A549 (cell line): ENCODE measurements around the gene SPAG6. TPM values are rescaled to one million over a fixed set of nuclear protein-coding genes. Genes with fewer than 3 reads are reported as not detected.

Experiments used
- ATAC-seq, 2 experiments: fragments of 200-7000 bp in 1 of 2; fragments of >200 bp in 1 of 2; cut with Nextera tagmentation in 1 of 2; cut with Tn5 transposase in 1 of 2; 3 replicates each; pipeline versions ENCODE4 v1.8.0 to v1.9.1; 2018 to 2020; ENCODE audit warnings: mild to moderate bottlenecking in 1 of 2, moderate library complexity in 1 of 2
- CTCF ChIA-PET: fragments of 300-600 bp; sonication (Branson Sonifier 250); formaldehyde crosslinking; extraction: SDS; loops from one replicate; lab custom pipeline; 2021; ENCODE audit warnings: antibody characterized with exemption, inconsistent platforms; lab: Yijun Ruan, JAX
- POLR2A ChIA-PET: fragments of 350-600 bp; formaldehyde crosslinking; extraction: SDS; loops from one replicate; lab custom pipeline; 2021; ENCODE audit warnings: antibody characterized with exemption, inconsistent platforms; lab: Yijun Ruan, JAX
- DNase-seq, 2 experiments: peaks; one replicate each; pipeline versions ENCODE4 v3.0.0 to v3.0.0-alpha.2; 2011 to 2016; ENCODE audit warnings: low read depth in 1 of 2, low spot score in 1 of 2
- FAIRE-seq: peaks from 2 replicates; lab custom pipeline; 2011; peaks lifted over from hg19 to GRCh38; lab: Jason Lieb, UNC
- H3K27ac ChIP-seq, 2 experiments: fragments of >200 bp; sonication (Bioruptor Twin); formaldehyde crosslinking; 3 replicates each; pipeline ENCODE4 v1.5.1; 2016 to 2017
- H3K4me1 ChIP-seq: fragments of >200 bp; sonication (Bioruptor Twin); formaldehyde crosslinking; 3 replicates; pipeline ENCODE4 v1.6.1; 2016
- H3K4me2 ChIP-seq: fragments of >200 bp; sonication (Bioruptor Twin); formaldehyde crosslinking; 3 replicates; pipeline ENCODE4 v1.6.1; 2016
- H3K4me3 ChIP-seq: fragments of >200 bp; sonication (Bioruptor Twin); formaldehyde crosslinking; 3 replicates; pipeline ENCODE4 v1.5.1; 2016
- H3K9me3 ChIP-seq: fragments of >200 bp; sonication (Bioruptor Twin); formaldehyde crosslinking; 3 replicates; pipeline ENCODE4 v1.6.1; 2016
- BCL3 ChIP-seq: fragments of >200 bp; sonication (Bioruptor Twin); formaldehyde crosslinking; IDR thresholded peaks from 3 replicates; pipeline ENCODE4 v1.6.1; 2016
- CBX2 ChIP-seq: fragments of 200-600 bp; sonication (generic); IDR thresholded peaks from 2 replicates; pipeline ENCODE4 v1.6.1; 2016; ENCODE audit warnings: low read depth, mild to moderate bottlenecking, borderline replicate concordance
- CEBPB ChIP-seq, 2 experiments: fragments of >200 bp in 1 of 2; sonication (Bioruptor Twin) in 1 of 2; formaldehyde crosslinking in 1 of 2; IDR thresholded peaks; 2 replicates each; pipeline ENCODE4 v1.6.1; 2012 to 2016
- CHD4 ChIP-seq: fragments of 200-600 bp; sonication (generic); IDR thresholded peaks from 2 replicates; pipeline ENCODE4 v1.6.1; 2016; ENCODE audit warnings: antibody characterized with exemption, mild to moderate bottlenecking, borderline replicate concordance
- E2F6 ChIP-seq: IDR thresholded peaks from 2 replicates; pipeline ENCODE4 v1.6.1; 2012; ENCODE audit warnings: low read depth, borderline replicate concordance
- EHF ChIP-seq: fragments of 250-450 bp; sonication (Bioruptor Pico); IDR thresholded peaks from 2 replicates; pipeline ENCODE4 v1.5.0; 2020; ENCODE audit warnings: mild to moderate bottlenecking
- ELK1 ChIP-seq: fragments of 150-350 bp; IDR thresholded peaks from 2 replicates; pipeline ENCODE4 v1.6.1; 2014; ENCODE audit warnings: low read depth, mild to moderate bottlenecking, low read length
- FOXS1 ChIP-seq: fragments of 250-450 bp; sonication (Bioruptor Pico); IDR thresholded peaks from 2 replicates; pipeline ENCODE4 v1.5.0; 2020; ENCODE audit warnings: mild to moderate bottlenecking, moderate library complexity
- HOXB13 ChIP-seq: fragments of 250-450 bp; sonication (Bioruptor Pico); IDR thresholded peaks from 2 replicates; pipeline ENCODE4 v1.5.0; 2020; ENCODE audit warnings: low read depth, mild to moderate bottlenecking, moderate library complexity
- JUN ChIP-seq, 2 experiments: fragments of >200 bp; sonication (Bioruptor Twin); formaldehyde crosslinking; IDR thresholded peaks; 2 replicates in 1 of 2; 3 replicates in 1 of 2; pipeline ENCODE4 v1.6.1; 2016 to 2017
- JUNB ChIP-seq: fragments of >200 bp; sonication (Bioruptor Twin); formaldehyde crosslinking; IDR thresholded peaks from 2 replicates; pipeline ENCODE4 v1.6.1; 2016
- KDM1A ChIP-seq: fragments of 200-600 bp; sonication (generic); IDR thresholded peaks from 2 replicates; pipeline ENCODE4 v1.6.1; 2016; ENCODE audit warnings: low read depth, mild to moderate bottlenecking
- MYC ChIP-seq: IDR thresholded peaks from 2 replicates; pipeline ENCODE4 v1.6.1; 2012; ENCODE audit warnings: mild to moderate bottlenecking, inconsistent platforms, low read length, improper control_type of control experiment, borderline replicate concordance
- NFE2L2 ChIP-seq: fragments of 150-350 bp; conservative IDR thresholded peaks from 2 replicates; pipeline ENCODE4 v1.6.1; 2014; ENCODE audit warnings: low read length
- NR3C1 ChIP-seq: fragments of >200 bp; sonication (Bioruptor Twin); formaldehyde crosslinking; IDR thresholded peaks from 3 replicates; pipeline ENCODE4 v1.6.1; 2017
- POLR2A ChIP-seq: IDR thresholded peaks from 2 replicates; pipeline ENCODE4 v1.6.1; 2012; ENCODE audit warnings: mild to moderate bottlenecking, low read length
- POLR2AphosphoS2 ChIP-seq: conservative IDR thresholded peaks from 2 replicates; pipeline ENCODE4 v1.6.1; 2012; ENCODE audit warnings: low read length, improper control_type of control experiment, inconsistent platforms
- RARB ChIP-seq: fragments of 250-450 bp; sonication (Bioruptor Pico); IDR thresholded peaks from 2 replicates; pipeline ENCODE4 v1.8.0; 2021; ENCODE audit warnings: mild to moderate bottlenecking, moderate library complexity
- RCOR1 ChIP-seq: fragments of 150-350 bp; IDR thresholded peaks from 2 replicates; pipeline ENCODE4 v1.6.1; 2014; ENCODE audit warnings: antibody characterized with exemption, low read length, low read depth
- REST ChIP-seq: fragments of 200-600 bp; sonication (generic); IDR thresholded peaks from 2 replicates; pipeline ENCODE4 v1.6.1; 2016; ENCODE audit warnings: antibody characterized with exemption, mild to moderate bottlenecking, moderate library complexity
- RFX5 ChIP-seq: fragments of 450-650 bp; IDR thresholded peaks from 2 replicates; pipeline ENCODE4 v1.7.1; 2014; ENCODE audit warnings: antibody characterized with exemption, mild to moderate bottlenecking, moderate library complexity
- SMC3 ChIP-seq: fragments of >200 bp; sonication (Bioruptor Twin); formaldehyde crosslinking; IDR thresholded peaks from 3 replicates; pipeline ENCODE4 v1.6.1; 2018; ENCODE audit warnings: inconsistent platforms
- ZSCAN20 ChIP-seq: fragments of 250-450 bp; sonication (Bioruptor Pico); IDR thresholded peaks from 2 replicates; pipeline ENCODE4 v1.8.0; 2022; ENCODE audit warnings: mild to moderate bottlenecking, moderate library complexity
- WGBS: methylation state at CpG from one replicate; pipeline ENCODE4 v1.1.6; 2017; ENCODE audit errors: missing lambda C conversion rate; 5-methylcytosine and 5-hydroxymethylcytosine counted together
- polyA plus RNA-seq, 4 experiments: library from polyadenylated mRNA; depleted of rRNA in 3 of 4; stranded (reverse); fragments of >200 nt; fragmentation: RNase III in 1 of 4; extraction: RNeasy Plus Mini Kit Qiagen cat#74134 plus additional on column Dnase treatment in 1 of 4; gene quantifications; 2 replicates in 3 of 4; 3 replicates in 1 of 4; pipeline ENCODE4 v1.2.3, GENCODE V29; 2011 to 2017
- TF ChIP-seq, protein P1 (sequence below): IDR thresholded peaks from 2 replicates; pipeline ENCODE4 v1.6.1; 2012
- TF ChIP-seq, protein P2 (sequence below): fragments of 450-650 bp; IDR thresholded peaks from 2 replicates; pipeline ENCODE4 v1.6.1; 2014; ENCODE audit warnings: antibody characterized with exemption
- TF ChIP-seq, protein P3 (sequence below): fragments of 250-450 bp; sonication (Bioruptor Pico); IDR thresholded peaks from 2 replicates; pipeline ENCODE4 v1.5.0; 2021; ENCODE audit warnings: mild to moderate bottlenecking, moderate library complexity, borderline replicate concordance

SPAG6 gene
- polyA plus RNA-seq, 2 of the 4 experiments (the other 2 are of a cell fraction) = 0.04 TPM; not detected in 1

- Histone ChIP-seq H3K4me2 (peak overlapping the region; percentile 86), H3K4me1 (peaks cover 24% of the 10 kb centered on the region), H3K9me3 (no peaks in the 10 kb centered on the region), H3K4me3 (peak overlapping the region; percentile 57), H3K27ac (peak overlapping the region; percentile 65 to 89)
- TF ChIP-seq MYC (no peak), NFE2L2 (no peak), POLR2A (no peak), E2F6 (no peak), JUN (IDR thresholded peaks at IDR 0.05) (no peak), CBX2 (no peak), KDM1A (no peak), BCL3 (no peak), POLR2AphosphoS2 (no peak), CEBPB (IDR thresholded peaks at IDR 0.05) (no peak), RFX5 (no peak), HOXB13 (CRISPR knock-in tag) (no peak), RCOR1 (no peak)
- TF ChIP-seq, protein P1, sequence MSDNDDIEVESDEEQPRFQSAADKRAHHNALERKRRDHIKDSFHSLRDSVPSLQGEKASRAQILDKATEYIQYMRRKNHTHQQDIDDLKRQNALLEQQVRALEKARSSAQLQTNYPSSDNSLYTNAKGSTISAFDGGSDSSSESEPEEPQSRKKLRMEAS = no peak
- FAIRE-seq (no peak), DNase-seq (no peak), ATAC-seq (peak in 1 of 2 experiments; percentile 7; a peak in 3 of 6 replicates)
- ChIA-PET CTCF (no interaction called here), POLR2A (interaction anchor here (0.7 to 2.0 kb wide), 4 partner anchors 10 to 97 kb away, joined by 3 to 6 read pairs (median 4); partner anchors contain the start of gene COMMD3)
- 57% methylated on average over 8 of the region's 8 CpGs for WGBS
These were observed 19.1 kb upstream of the SPAG6 start for GRCh38 chr10:22326145-22326702.

DNA sequence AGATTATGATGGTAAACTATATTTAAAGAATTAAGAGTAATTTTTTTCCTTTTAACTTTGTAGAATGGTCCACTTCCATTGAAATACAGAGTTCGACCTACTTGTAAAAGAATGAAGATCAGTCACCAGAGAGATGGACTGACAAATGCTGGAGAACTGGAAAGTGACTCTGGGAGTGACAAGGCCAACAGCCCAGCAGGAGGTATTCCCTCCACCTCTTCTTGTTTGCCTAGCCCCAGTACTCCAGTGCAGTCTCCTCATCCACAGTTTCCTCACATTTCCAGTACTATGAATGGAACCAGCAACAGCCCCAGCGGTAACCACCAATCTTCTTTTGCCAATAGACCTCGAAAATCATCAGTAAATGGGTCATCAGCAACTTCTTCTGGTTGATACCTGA lies 16.1 kb upstream of the SPAG6 start:
- Histone ChIP-seq H3K4me2 (no peak overlapping the region), H3K27ac (no peak overlapping the region), H3K9me3 (no peaks in the 10 kb centered on the region), H3K4me1 (peaks cover 18% of the 10 kb centered on the region), H3K4me3 (no peak overlapping the region)
- WGBS = 88% methylated on average over 3 of the region's 3 CpGs
- TF ChIP-seq ZSCAN20 (CRISPR knock-in tag) (no peak), E2F6 (no peak), REST (no peak), HOXB13 (CRISPR knock-in tag) (no peak), NR3C1 (no peak), SMC3 (no peak), JUN (IDR thresholded peaks at IDR 0.05) (no peak), FOXS1 (CRISPR knock-in tag) (no peak), NFE2L2 (no peak), JUNB (no peak), CHD4 (no peak), ELK1 (no peak), RARB (CRISPR knock-in tag) (no peak), EHF (CRISPR knock-in tag) (no peak)
- TF ChIP-seq, protein P2, sequence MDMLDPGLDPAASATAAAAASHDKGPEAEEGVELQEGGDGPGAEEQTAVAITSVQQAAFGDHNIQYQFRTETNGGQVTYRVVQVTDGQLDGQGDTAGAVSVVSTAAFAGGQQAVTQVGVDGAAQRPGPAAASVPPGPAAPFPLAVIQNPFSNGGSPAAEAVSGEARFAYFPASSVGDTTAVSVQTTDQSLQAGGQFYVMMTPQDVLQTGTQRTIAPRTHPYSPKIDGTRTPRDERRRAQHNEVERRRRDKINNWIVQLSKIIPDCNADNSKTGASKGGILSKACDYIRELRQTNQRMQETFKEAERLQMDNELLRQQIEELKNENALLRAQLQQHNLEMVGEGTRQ = no peak
- TF ChIP-seq, protein P3, sequence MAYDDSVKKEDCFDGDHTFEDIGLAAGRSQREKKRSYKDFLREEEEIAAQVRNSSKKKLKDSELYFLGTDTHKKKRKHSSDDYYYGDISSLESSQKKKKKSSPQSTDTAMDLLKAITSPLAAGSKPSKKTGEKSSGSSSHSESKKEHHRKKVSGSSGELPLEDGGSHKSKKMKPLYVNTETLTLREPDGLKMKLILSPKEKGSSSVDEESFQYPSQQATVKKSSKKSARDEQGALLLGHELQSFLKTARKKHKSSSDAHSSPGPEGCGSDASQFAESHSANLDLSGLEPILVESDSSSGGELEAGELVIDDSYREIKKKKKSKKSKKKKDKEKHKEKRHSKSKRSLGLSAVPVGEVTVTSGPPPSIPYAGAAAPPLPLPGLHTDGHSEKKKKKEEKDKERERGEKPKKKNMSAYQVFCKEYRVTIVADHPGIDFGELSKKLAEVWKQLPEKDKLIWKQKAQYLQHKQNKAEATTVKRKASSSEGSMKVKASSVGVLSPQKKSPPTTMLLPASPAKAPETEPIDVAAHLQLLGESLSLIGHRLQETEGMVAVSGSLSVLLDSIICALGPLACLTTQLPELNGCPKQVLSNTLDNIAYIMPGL = no peak
- FAIRE-seq (no peak), ATAC-seq (no peak), DNase-seq (no peak)
- ChIA-PET CTCF (no interaction called here), POLR2A (no interaction called here)
